HG03558 (cell line): ENCODE measurements around the gene CYSTM1.
"Not testable (repeated sequence)": the region's sequence is repeated elsewhere in the genome, so short reads cannot be mapped to it uniquely, and the experiment has no call there.

ENCODE experiments used
- ATAC-seq: cut with Tn5 transposase; IDR thresholded peaks from one replicate; pipeline ENCODE4 v1.9.1; 2021; ENCODE audit warnings: moderate number of reproducible peaks; ENCODE audit not compliant: unreplicated experiment; ENCODE audit errors: extremely low read depth

CYSTM1 gene

GRCh38 chr5:140174014-140174413, 974 bp upstream of the CYSTM1 start:
- ATAC-seq, result no peak

GRCh38 chr5:140175367-140176030, 511 bp downstream of the CYSTM1 start:
- ATAC-seq, result peak; percentile 8

- no peak for ATAC-seq
Observed at GRCh38 chr5:140176031-140176387, 1.0 kb downstream of the CYSTM1 start.

- ATAC-seq, result no peak
Observed at GRCh38 chr5:140178086-140178410, 3.1 kb downstream of the CYSTM1 start.

GRCh38 chr5:140178482-140179116, 3.6 kb downstream of the CYSTM1 start:
- ATAC-seq, result no peak

- ATAC-seq, result peak; percentile 63
Observed at GRCh38 chr5:140181002-140181483, 6.1 kb downstream of the CYSTM1 start.

- no peak for ATAC-seq
Observed at GRCh38 chr5:140181525-140181924, 6.5 kb downstream of the CYSTM1 start.

- no peak for ATAC-seq
Observed at GRCh38 chr5:140182075-140182711, 7.2 kb downstream of the CYSTM1 start.

- ATAC-seq, result no peak
Observed at GRCh38 chr5:140182803-140183367, 7.9 kb downstream of the CYSTM1 start.

- no peak for ATAC-seq
Observed at GRCh38 chr5:140185409-140185808, 10.4 kb downstream of the CYSTM1 start.

- no peak for ATAC-seq
Observed at GRCh38 chr5:140186267-140186671, 11.3 kb downstream of the CYSTM1 start.

- no peak for ATAC-seq
Observed at GRCh38 chr5:140189253-140189652, 14.3 kb downstream of the CYSTM1 start.

GRCh38 chr5:140189977-140190871, 15.2 kb downstream of the CYSTM1 start:
- no peak for ATAC-seq

- ATAC-seq, result no peak
Observed at GRCh38 chr5:140190872-140191218, 15.9 kb downstream of the CYSTM1 start.

GRCh38 chr5:140192715-140193430, 17.9 kb downstream of the CYSTM1 start:
- no peak for ATAC-seq

- ATAC-seq, result no peak
Observed at GRCh38 chr5:140194662-140195061, 19.7 kb downstream of the CYSTM1 start.

GRCh38 chr5:140196115-140196814, 21.3 kb downstream of the CYSTM1 start:
- no peak for ATAC-seq

GRCh38 chr5:140197023-140197422, 22.0 kb downstream of the CYSTM1 start:
- no peak for ATAC-seq

GRCh38 chr5:140198915-140199314, 23.9 kb downstream of the CYSTM1 start:
- not testable (repeated sequence) for ATAC-seq
